ENCODE measurements around the gene SGCA.

Gene SGCA

GRCh38 chr17:50177983-50178834, 12.4 kb downstream of the SGCA start:
- Histone ChIP-seq H3K9me3 (ENCODE audit: control insufficient read depth, low read length) (no peaks in the 10 kb centered on the region), H3K36me3 (ENCODE audit: control insufficient read depth, insufficient read depth, low read length) (no peaks in the 10 kb centered on the region), H3K4me1 (ENCODE audit: control insufficient read depth, insufficient read depth, low read length, poor library complexity, severe bottlenecking) (peaks cover 35% of the 10 kb centered on the region), H3K4me3 (ENCODE audit: extremely low read depth, insufficient read depth, low read length, poor library complexity, severe bottlenecking) (no peak overlapping the region), H3K27ac (ENCODE audit: low read depth, low read length, severe bottlenecking) (peak overlapping the region; percentile 87)
- WGBS, 2 experiments (ENCODE audit: insufficient coverage in 2 of 2) = 7 to 11% methylated on average over 18 to 21 of the region's 22 CpGs

DNA sequence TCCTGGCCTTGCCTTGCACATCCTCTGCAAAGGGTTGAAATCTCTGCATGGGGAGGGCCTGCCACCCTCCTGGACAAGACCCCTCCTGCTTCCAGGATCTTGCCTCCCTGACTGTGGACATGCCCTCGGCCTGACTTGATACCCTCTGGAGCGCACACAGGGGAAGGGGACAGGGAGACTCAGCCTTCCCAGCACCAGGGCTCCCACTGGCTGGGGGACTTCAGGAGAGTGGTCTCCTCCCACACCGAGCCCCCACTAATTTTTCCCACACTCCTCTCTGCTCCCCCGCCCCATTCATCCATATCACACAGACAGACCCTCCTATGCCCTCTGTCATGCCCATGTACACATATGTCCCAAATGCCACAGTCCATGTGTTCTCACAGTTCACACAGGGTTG, 14.3 kb downstream of the SGCA start:
- Histone ChIP-seq H3K4me1 (ENCODE audit: control insufficient read depth, insufficient read depth, low read length, poor library complexity, severe bottlenecking) (peaks cover 25% of the 10 kb centered on the region), H3K9me3 (ENCODE audit: control insufficient read depth, low read length) (no peaks in the 10 kb centered on the region), H3K36me3 (ENCODE audit: control insufficient read depth, insufficient read depth, low read length) (peaks cover 7% of the 10 kb centered on the region), H3K4me3 (ENCODE audit: extremely low read depth, insufficient read depth, low read length, poor library complexity, severe bottlenecking) (no peak overlapping the region), H3K27ac (ENCODE audit: low read depth, low read length, severe bottlenecking) (no peak overlapping the region)
- WGBS, 2 experiments (ENCODE audit: insufficient coverage in 2 of 2) = 90 to 100% methylated on average over 2 to 4 of the region's 4 CpGs

DNA sequence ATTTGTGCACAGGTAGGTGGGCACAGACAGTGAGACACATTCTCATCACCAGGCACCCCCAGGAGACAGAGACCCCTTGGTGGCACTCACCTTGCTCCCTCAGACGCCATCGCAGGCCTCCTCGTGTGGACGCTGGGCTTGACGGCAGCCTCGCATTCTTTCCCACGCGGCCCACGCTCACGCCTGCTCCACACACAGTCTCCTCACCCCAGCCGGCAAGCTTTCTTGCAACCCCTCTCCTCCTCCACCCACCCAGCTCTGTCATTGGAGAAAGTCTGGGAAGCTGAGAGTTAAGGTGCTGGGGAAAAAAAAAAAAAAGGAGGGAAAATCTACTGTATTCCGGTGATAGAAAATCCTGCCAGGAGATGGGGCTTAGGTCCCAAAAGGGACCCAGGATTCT, 14.8 kb downstream of the SGCA start:
- Histone ChIP-seq H3K4me1 (ENCODE audit: control insufficient read depth, insufficient read depth, low read length, poor library complexity, severe bottlenecking) (peaks cover 24% of the 10 kb centered on the region), H3K4me3 (ENCODE audit: extremely low read depth, insufficient read depth, low read length, poor library complexity, severe bottlenecking) (no peak overlapping the region), H3K36me3 (ENCODE audit: control insufficient read depth, insufficient read depth, low read length) (peaks cover 12% of the 10 kb centered on the region), H3K9me3 (ENCODE audit: control insufficient read depth, low read length) (no peaks in the 10 kb centered on the region), H3K27ac (ENCODE audit: low read depth, low read length, severe bottlenecking) (peak overlapping the region; percentile 13)
- WGBS, 2 experiments (ENCODE audit: insufficient coverage in 2 of 2) = 0 to 77% methylated on average over 1 to 5 of the region's 12 CpGs

DNA sequence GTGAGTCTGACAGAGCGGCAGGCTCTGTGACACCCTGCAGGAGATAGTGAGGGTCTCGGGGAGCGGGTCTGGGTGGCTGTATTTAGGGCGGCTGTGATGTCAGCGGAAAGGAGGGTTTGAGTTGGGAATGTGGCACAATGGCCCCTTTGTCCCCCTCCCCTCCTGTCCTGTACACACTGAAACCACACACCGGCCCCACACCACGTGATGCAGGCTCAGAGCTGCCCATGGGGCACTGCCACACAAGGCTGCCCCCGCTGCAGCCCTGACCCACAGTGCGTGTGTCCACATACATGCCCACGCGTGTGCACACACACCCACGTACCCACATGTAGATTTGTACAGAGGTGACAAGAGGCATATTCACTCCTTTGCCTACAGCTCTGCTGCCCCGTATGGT, 15.3 kb downstream of the SGCA start:
- Histone ChIP-seq H3K27ac (ENCODE audit: low read depth, low read length, severe bottlenecking) (no peak overlapping the region), H3K4me1 (ENCODE audit: control insufficient read depth, insufficient read depth, low read length, poor library complexity, severe bottlenecking) (peaks cover 22% of the 10 kb centered on the region), H3K9me3 (ENCODE audit: control insufficient read depth, low read length) (no peaks in the 10 kb centered on the region), H3K36me3 (ENCODE audit: control insufficient read depth, insufficient read depth, low read length) (peaks cover 17% of the 10 kb centered on the region), H3K4me3 (ENCODE audit: extremely low read depth, insufficient read depth, low read length, poor library complexity, severe bottlenecking) (no peak overlapping the region)
- 96 to 97% methylated on average over 4 to 12 of the region's 13 CpGs for WGBS, 2 experiments (ENCODE audit: insufficient coverage in 2 of 2)

DNA sequence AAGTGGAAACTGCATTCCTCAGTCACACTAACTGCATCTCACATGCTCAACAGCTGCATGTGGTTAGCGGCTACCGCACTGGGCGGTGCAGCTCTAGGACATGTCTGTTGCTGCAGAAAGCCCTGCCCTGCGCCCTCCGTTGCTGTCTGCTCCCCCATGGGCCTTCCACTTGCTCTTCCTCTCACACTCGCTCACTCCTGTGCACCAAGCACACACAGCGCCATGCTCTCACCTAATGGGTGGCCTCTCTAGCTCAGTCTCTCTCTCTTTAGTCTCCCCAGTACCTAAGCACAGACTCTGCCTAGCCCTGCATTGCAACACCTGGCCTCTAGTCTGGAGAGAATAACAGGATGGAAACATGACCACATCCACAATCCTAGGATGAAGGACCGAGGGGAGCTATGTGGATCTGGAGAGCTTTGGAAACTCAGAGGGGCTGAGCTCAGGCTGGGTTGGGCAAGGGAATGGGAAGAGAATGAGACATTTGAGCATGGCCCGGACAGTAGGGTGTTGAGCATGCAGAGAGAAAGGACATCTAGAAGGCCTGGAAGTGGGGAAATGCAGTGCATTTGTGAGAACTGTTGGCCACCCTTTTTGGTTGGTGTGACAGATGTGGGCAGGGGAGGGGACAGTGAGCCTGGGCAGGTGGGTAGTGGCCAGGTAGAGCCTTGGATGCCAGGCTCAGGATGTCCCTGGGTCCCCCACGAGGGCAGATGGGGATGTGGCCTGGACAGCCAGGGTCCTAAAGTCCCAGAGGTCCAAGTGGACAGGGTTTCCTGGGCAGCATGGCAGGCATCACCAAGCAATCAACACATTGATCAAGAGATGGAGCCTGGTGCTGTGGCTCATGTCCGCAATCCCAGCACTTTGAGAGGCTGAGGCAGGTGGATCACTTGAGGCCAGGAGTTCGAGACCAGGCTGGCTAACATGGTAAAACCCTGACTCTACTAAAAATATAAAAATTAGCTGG, 16.1 kb downstream of the SGCA start:
- WGBS, 2 experiments (ENCODE audit: insufficient coverage in 2 of 2) = 92 to 94% methylated on average over 10 to 11 of the region's 12 CpGs
- H3K4me1 ChIP-seq (ENCODE audit: control insufficient read depth, insufficient read depth, low read length, poor library complexity, severe bottlenecking) = peaks cover 22% of the 10 kb centered on the region

GRCh38 chr17:50182783-50183420, 17.1 kb downstream of the SGCA start:
- whole genome bisulfite sequencing, 2 experiments (ENCODE audit: insufficient coverage in 2 of 2) = 84 to 92% methylated on average over 8 to 13 of the region's 18 CpGs
- no peak overlapping the region for H3K4me3 ChIP-seq (ENCODE audit: extremely low read depth, insufficient read depth, low read length, poor library complexity, severe bottlenecking)
- H3K4me1 ChIP-seq (ENCODE audit: control insufficient read depth, insufficient read depth, low read length, poor library complexity, severe bottlenecking) = peaks cover 14% of the 10 kb centered on the region
- H3K27ac ChIP-seq (ENCODE audit: low read depth, low read length, severe bottlenecking) = peak overlapping the region; percentile 29
- peaks cover 34% of the 10 kb centered on the region for H3K36me3 ChIP-seq (ENCODE audit: control insufficient read depth, insufficient read depth, low read length)
- H3K9me3 ChIP-seq (ENCODE audit: control insufficient read depth, low read length) = no peaks in the 10 kb centered on the region

More for the DNA sequence above, 16.1 kb downstream of the SGCA start:
- Histone ChIP-seq H3K9me3 (ENCODE audit: control insufficient read depth, low read length) (no peaks in the 10 kb centered on the region), H3K36me3 (ENCODE audit: control insufficient read depth, insufficient read depth, low read length) (peaks cover 24% of the 10 kb centered on the region), H3K4me3 (ENCODE audit: extremely low read depth, insufficient read depth, low read length, poor library complexity, severe bottlenecking) (no peak overlapping the region), H3K27ac (ENCODE audit: low read depth, low read length, severe bottlenecking) (no peak overlapping the region)

DNA sequence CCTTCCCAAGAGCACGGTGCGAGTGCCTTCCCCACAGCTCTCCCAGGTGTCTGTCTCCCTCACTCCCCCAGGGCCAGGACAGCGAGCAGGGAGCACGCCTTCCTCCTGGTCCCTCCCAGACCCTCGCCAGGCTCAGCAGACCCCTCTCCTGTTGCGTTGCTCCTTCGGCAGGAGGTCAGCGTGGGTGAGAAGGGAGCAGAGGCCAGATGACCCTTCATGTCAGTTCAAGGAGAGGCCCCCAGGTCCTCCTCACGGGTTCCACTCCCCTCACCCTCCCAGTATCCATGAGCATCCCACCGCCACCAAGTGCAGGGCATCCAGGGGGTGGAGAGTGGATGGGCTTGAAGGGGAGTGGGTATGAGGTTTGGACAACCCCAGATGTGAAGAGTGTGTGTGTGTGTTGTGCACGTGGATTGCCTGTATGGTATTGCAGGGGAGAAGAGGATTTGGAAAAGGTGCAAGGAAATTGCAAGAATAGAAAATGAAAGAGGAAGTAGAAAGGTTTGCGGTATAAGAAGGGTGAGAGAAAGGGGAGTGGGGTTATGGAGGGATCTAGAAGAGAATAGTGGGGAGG, 17.7 kb downstream of the SGCA start:
- WGBS, 2 experiments (ENCODE audit: insufficient coverage in 2 of 2) = 83 to 90% methylated on average over 7 to 9 of the region's 12 CpGs
- no peaks in the 10 kb centered on the region for H3K9me3 ChIP-seq (ENCODE audit: control insufficient read depth, low read length)
- H3K27ac ChIP-seq (ENCODE audit: low read depth, low read length, severe bottlenecking) = peak overlapping the region; percentile 29
- peaks cover 40% of the 10 kb centered on the region for H3K36me3 ChIP-seq (ENCODE audit: control insufficient read depth, insufficient read depth, low read length)
- H3K4me1 ChIP-seq (ENCODE audit: control insufficient read depth, insufficient read depth, low read length, poor library complexity, severe bottlenecking) = peaks cover 8% of the 10 kb centered on the region
- no peak overlapping the region for H3K4me3 ChIP-seq (ENCODE audit: extremely low read depth, insufficient read depth, low read length, poor library complexity, severe bottlenecking)

DNA sequence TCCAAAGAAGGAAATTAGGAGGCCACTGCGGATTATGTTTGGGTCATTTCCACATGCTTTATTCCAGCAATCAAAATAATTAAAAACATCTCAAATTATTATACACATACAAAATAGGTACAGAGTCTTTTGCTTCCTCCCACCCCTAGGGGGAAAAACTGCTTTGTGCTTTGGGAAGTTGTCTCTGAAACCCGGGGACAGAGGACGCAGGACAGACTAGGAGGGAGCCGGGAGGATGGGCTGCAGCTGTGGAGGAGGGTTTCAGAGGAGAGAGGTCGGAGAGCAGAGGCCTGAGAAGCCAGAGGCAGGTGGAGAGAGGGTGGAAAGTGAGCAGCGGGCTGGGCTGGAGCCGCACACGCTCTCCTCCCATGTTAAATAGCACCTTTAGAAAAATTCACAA, 18.3 kb downstream of the SGCA start:
- H3K4me1 ChIP-seq (ENCODE audit: control insufficient read depth, insufficient read depth, low read length, poor library complexity, severe bottlenecking) = peaks cover 5% of the 10 kb centered on the region
- no peak overlapping the region for H3K4me3 ChIP-seq (ENCODE audit: extremely low read depth, insufficient read depth, low read length, poor library complexity, severe bottlenecking)
- peaks cover 46% of the 10 kb centered on the region for H3K36me3 ChIP-seq (ENCODE audit: control insufficient read depth, insufficient read depth, low read length)
- H3K9me3 ChIP-seq (ENCODE audit: control insufficient read depth, low read length) = no peaks in the 10 kb centered on the region
- no peak overlapping the region for H3K27ac ChIP-seq (ENCODE audit: low read depth, low read length, severe bottlenecking)
- WGBS, 2 experiments (ENCODE audit: insufficient coverage in 2 of 2) = 20 to 54% methylated on average over 2 to 4 of the region's 8 CpGs

DNA sequence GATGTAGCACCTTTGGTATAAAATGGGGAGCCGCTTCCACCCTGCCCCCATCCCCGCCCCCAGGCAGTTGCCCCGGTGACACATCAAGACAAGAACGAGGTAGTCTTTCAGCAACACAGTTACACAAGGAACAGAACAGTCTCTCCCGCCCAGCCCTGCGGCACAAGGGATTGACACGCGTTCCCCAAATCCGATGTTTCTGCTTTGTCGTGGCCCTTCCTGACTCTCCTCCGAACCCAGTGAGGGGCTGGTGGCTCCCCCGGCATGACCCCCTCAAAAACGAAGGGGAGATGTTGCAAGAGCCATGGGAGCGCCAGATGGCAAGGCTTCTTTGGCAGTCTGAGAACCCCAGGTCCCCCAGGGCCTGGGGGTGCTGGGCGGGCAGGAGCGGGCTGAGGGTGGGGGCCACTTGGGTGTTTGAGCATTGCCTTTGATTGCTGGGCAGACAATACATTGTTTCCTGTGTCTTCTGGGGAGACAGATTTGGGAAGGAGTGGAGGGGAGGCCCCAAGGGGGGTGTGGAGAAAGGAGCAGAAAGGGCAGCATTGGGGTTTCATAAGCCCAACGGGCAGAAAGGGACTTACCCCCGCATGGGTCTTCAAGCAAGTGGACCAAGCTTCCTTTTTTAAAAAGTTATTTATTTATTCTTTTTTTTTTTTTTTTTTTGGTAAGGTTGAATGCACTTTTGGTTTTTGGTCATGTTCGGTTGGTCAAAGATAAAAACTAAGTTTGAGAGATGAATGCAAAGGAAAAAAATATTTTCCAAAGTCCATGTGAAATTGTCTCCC, 19.0 kb downstream of the SGCA start:
- WGBS, 2 experiments (ENCODE audit: insufficient coverage in 2 of 2) = 72 to 74% methylated on average over 7 to 17 of the region's 19 CpGs
- no peak overlapping the region for H3K4me3 ChIP-seq (ENCODE audit: extremely low read depth, insufficient read depth, low read length, poor library complexity, severe bottlenecking)
- peaks cover 5% of the 10 kb centered on the region for H3K4me1 ChIP-seq (ENCODE audit: control insufficient read depth, insufficient read depth, low read length, poor library complexity, severe bottlenecking)
- peak overlapping the region; percentile 49 for H3K27ac ChIP-seq (ENCODE audit: low read depth, low read length, severe bottlenecking)
- no peaks in the 10 kb centered on the region for H3K9me3 ChIP-seq (ENCODE audit: control insufficient read depth, low read length)
- peaks cover 53% of the 10 kb centered on the region for H3K36me3 ChIP-seq (ENCODE audit: control insufficient read depth, insufficient read depth, low read length)
